ENCODE results near the gene SLCO3A1. TPM values are rescaled to one million over a fixed set of nuclear protein-coding genes. Genes with fewer than 3 reads are reported as not detected.

Gene SLCO3A1
- total RNA-seq, 1 experiment from 2014 or later, result 5.1 TPM

DNA sequence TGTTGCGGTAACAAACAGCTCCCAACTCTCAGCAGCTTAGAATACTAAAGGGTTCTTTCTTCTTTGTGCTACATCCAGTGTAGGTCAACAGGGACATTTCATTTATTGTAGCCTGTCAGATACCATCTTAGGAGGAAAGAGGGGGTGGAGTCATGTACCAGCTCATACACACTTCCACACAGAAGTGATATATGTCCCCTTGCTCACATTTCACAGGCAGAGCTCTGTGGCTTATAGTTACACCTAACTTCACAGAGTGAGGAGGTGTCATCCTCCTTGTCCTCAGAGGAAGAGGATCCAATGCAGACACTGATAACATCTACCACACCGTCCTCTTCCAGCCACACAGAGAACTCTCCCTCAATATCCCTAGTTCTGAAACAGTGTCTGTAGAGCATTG is 247.2 kb downstream of the SLCO3A1 start:
- Histone ChIP-seq H4K20me1 (ENCODE audit: insufficient read depth) (no peaks in the 10 kb centered on the region), H3K9ac (ENCODE audit: low read length) (no peak overlapping the region), H3K79me2 (ENCODE audit: insufficient read depth, low read length) (no peaks in the 10 kb centered on the region), H3K9me3 (ENCODE audit: control insufficient read depth in 1 of 2, insufficient read depth in 1 of 2, low read depth in 1 of 2, low read length in 2 of 2) (no peaks in the 10 kb centered on the region), H3K4me3 (replicated peaks in 1 of 2; ENCODE audit: low read depth in 1 of 2, low read length in 2 of 2) (no peak overlapping the region), H2AFZ (ENCODE audit: low read depth, low read length, poor library complexity, severe bottlenecking) (no peak overlapping the region), H3K4me1 (ENCODE audit: control insufficient read depth in 1 of 2, insufficient read depth in 2 of 2, low read length in 2 of 2) (no peaks in the 10 kb centered on the region), H3K27me3 (ENCODE audit: insufficient read depth, low read length) (no peaks in the 10 kb centered on the region), H3K9me2 (ENCODE audit: insufficient read depth) (no peaks in the 10 kb centered on the region), H3K4me2 (ENCODE audit: low read length) (no peak overlapping the region), H3K36me3 (ENCODE audit: control insufficient read depth in 1 of 2, insufficient read depth in 2 of 2, low read length in 2 of 2) (no peaks in the 10 kb centered on the region), H3K27ac (ENCODE audit: low read depth, low read length) (no peak overlapping the region)
- ChIA-PET POLR2A (no interaction called here), CTCF (no interaction called here), RAD21 (ENCODE audit: low non-redundant PET in 1 of 2, low total read pairs in 2 of 2, uncharacterized antibody in 2 of 2, unreplicated experiment in 2 of 2) (no interaction called here)
- TF ChIP-seq, protein P1, sequence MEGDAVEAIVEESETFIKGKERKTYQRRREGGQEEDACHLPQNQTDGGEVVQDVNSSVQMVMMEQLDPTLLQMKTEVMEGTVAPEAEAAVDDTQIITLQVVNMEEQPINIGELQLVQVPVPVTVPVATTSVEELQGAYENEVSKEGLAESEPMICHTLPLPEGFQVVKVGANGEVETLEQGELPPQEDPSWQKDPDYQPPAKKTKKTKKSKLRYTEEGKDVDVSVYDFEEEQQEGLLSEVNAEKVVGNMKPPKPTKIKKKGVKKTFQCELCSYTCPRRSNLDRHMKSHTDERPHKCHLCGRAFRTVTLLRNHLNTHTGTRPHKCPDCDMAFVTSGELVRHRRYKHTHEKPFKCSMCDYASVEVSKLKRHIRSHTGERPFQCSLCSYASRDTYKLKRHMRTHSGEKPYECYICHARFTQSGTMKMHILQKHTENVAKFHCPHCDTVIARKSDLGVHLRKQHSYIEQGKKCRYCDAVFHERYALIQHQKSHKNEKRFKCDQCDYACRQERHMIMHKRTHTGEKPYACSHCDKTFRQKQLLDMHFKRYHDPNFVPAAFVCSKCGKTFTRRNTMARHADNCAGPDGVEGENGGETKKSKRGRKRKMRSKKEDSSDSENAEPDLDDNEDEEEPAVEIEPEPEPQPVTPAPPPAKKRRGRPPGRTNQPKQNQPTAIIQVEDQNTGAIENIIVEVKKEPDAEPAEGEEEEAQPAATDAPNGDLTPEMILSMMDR (IDR thresholded peaks at IDR 0.05 in 2 of 3, conservative IDR thresholded peaks at IDR 0.05 in 1 of 3; ENCODE audit: borderline replicate concordance in 1 of 3, insufficient read depth in 1 of 3, low read depth in 2 of 3, low read length in 2 of 3), result no peak
- TF ChIP-seq, protein P2, sequence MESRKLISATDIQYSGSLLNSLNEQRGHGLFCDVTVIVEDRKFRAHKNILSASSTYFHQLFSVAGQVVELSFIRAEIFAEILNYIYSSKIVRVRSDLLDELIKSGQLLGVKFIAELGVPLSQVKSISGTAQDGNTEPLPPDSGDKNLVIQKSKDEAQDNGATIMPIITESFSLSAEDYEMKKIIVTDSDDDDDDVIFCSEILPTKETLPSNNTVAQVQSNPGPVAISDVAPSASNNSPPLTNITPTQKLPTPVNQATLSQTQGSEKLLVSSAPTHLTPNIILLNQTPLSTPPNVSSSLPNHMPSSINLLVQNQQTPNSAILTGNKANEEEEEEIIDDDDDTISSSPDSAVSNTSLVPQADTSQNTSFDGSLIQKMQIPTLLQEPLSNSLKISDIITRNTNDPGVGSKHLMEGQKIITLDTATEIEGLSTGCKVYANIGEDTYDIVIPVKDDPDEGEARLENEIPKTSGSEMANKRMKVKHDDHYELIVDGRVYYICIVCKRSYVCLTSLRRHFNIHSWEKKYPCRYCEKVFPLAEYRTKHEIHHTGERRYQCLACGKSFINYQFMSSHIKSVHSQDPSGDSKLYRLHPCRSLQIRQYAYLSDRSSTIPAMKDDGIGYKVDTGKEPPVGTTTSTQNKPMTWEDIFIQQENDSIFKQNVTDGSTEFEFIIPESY (IDR thresholded peaks at IDR 0.05; ENCODE audit: extremely low read depth, insufficient replicate concordance, low read length), result no peak
- TF ChIP-seq JUND (IDR thresholded peaks at IDR 0.05) (no peak), ZFX (IDR thresholded peaks at IDR 0.05) (no peak), CBX3 (IDR thresholded peaks at IDR 0.05; ENCODE audit: low read depth) (no peak), SP1 (IDR thresholded peaks at IDR 0.05; ENCODE audit: low read depth) (no peak), POLR2A (IDR thresholded peaks at IDR 0.05; ENCODE audit: borderline replicate concordance, extremely low read depth, insufficient read depth, insufficient read length) (no peak), SRF (IDR thresholded peaks at IDR 0.05; ENCODE audit: low read depth) (no peak), SIN3A (IDR thresholded peaks at IDR 0.05; ENCODE audit: low read depth) (no peak)
- intact Hi-C loops (cut with micrococcal nuclease), result no loop called here
- BruUV-seq (replicated peaks), result no TSS peak
- no peak for DNase-seq (ENCODE audit: low read depth, low spot score)
- no peak for ATAC-seq

Data from HCT116 (cell line).